ENCODE results near the gene ATP10A. TPM values are rescaled to one million over a fixed set of nuclear protein-coding genes. Genes with fewer than 3 reads are reported as not detected.

Gene ATP10A
- total RNA-seq, 1 donor from 2014 or later, result 1.2 TPM

DNA sequence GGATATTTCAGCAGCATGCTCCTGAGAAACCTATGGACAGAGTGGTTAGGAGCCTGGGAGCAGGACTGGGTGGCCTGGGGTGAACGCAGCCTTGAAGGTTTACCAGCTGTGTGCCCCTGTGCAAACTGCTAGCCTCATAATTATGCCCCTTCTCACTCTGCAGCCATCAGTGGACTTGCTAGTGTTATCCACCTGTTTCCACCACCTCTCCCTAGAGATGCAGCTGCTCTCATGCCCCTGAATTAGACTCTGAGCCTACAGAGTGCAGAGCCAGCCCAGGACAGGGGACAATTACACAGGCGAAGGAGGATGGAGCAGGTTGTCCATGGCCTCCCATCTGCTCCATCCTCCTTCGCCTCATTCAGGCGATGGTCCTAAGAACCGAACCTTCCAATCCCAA is 175.9 kb downstream of the ATP10A start:
- DNase-seq (ENCODE audit: low read depth), result peak; percentile 65

DNA sequence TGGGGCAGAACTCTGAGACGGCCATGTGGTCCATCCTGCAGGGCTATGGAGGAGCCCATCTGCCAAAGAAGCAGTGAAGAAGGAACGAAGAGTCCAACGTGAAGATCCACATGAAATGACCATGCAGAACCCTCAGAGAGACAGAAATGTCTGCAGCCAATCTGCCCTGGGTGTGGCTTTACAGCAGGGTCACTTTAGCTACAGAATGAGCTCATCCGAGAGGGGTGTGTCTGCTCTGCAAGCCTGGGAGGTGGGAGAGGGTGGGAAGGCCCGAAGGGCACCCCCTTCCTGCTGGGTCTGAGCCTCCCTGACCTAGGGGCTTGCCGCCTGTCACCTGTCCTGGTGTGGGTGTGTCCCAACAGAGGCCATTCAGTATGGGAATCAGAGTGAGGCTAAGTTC is 176.3 kb downstream of the ATP10A start:
- DNase-seq (ENCODE audit: low read depth), result no peak

DNA sequence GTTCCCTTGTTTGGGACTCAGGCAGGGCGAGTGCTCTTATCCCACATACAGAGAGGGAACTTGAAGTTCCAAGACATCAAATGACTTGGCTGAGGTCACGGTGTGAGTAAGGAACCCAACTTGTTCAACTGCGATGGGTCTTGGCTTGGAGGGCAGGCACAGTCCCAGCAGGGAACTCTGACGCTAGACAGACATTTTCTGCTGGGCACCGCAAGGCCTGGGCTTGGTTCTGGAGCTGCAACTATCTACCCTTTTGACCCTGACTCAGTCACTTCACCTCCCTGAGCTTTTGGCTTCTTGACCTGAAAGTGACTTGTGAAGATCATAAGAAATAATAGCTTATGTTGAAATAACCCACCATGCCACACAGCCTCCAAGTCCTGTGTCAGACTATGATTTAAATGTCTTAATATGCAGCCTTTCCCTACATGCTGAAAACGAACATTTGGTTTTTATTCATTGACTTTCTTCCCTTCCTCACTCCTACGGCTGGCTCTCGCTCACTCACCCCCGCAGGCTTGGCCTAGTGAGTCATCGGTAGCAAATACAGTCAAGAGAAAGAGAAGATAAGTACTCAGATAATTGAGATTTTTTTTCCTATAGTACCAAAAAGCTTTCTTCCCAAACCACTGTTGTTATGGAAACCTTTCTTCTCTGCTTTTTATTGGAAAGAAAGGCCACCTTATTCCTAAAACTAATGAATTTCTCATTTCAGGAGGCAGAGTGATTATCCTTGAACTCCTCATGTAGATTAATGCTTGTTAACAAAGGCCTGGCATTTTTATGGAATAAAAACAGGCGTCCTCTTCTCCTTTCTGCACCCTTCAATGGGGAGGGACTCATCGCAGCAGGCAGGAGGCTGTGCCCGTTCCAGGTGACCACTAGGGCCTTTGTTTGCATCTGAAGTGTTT is 178.4 kb downstream of the ATP10A start:
- DNase-seq (ENCODE audit: low read depth), result peak; percentile 42

DNA sequence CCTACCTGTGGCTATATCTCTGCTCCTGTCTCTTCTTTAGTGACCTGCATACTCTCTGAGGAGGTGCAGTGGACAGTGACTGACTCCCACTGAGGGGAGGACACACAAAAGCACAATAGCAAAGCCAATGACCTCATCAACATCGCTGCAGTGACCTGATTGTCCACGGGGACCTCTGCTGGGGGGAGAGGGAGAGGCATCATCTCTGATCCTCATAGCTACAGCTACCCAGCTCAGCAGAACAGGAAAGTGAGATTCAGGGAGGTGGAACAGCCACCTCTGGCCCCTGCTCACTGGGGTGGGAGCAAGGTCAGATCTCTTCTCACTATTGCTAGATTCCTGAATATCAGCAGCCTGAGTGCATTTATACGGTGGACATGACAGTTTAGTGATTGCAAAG is 179.2 kb downstream of the ATP10A start:
- DNase-seq (ENCODE audit: low read depth), result no peak

DNA sequence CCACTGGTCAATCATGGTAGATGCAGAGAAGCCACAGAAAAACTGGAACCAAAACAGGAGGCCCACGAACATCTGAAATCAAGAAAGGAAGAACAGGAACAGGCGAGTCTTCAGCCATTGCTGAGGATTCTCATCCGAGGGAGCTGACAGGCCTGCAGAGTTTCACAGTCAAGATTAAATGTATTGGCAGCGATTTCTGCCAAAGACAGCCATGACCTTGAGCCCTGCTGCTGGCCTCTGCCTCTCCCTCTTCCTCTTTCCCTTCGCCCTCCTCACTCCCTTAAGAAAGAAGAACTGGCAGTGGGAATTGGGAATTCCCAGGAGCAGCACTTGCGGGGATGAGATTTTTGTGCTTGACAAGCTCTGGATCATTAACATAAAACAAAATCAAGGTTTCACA is 179.7 kb downstream of the ATP10A start:
- no peak for DNase-seq (ENCODE audit: low read depth)

DNA sequence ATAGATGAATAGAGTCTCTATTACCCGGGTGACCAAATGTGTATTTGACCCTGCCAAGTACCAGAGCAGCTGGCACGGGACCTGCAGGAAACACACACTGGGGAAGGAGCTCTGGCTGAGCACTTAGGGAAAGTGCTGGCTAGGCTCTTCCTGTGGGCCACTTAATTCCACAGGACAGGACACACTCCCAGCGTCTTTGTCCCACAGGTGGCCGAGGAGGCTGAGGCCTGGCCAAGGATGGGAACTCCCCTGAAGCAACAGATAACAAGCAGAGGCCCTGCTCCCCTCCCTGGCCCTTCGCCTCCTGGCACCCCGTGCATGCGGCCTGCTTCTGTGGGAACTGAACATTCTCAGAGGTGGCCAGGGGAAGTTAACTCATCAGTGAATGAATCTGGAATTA is 180.8 kb downstream of the ATP10A start:
- peak; percentile 57 for DNase-seq (ENCODE audit: low read depth)

DNA sequence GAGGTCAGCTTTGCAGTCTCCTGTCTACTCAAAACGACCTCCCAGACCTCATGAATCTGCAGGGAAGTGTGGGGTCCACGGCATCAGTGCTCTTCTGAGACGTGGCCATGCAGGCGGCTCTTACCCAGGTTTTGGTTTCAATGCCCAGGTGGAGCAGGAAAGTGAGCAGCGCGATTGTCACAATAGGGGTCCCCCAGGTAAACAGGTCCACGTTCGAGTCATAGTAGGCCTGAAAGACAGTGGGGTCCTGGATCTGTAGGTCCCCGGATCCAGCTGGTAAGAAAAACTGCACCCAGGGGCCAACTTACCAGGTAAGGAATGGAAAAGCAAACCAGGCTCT is 182.5 kb downstream of the ATP10A start:
- DNase-seq (ENCODE audit: low read depth), result no peak

DNA sequence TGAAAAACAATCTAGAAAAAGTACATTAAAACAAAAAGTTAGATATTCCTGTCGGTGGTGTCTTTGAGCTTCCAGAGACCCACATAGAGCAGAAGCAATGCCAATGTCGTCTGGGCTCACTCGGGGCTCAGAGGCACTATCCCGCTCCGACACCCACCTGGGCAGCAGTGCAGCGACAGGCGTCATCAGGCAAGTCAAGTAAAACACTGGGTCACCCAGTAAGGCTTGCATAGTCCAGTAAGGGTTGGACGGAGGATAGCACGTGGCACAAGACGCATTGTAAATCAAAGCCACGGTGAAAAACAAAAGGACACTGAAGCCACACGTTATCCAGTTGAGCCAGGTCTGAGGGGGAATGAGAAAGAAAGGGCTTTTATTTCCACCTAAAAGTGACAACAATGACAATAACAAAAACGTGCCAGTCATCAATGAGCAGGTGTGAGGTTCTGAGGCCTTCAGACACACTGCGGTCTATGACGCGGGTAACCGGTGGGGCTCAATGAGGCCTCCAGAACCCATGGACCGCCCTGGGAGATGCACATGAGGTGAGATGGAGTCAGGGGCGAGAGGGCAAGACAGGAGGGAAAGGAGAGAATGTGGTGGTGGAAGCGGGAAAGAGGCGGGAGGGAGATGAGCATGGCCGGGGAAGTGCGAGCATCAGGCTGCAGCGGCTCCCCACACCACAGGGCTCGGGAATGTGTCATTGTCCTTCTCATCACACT is 183.0 kb downstream of the ATP10A start:
- DNase-seq (ENCODE audit: low read depth), result no peak

DNA sequence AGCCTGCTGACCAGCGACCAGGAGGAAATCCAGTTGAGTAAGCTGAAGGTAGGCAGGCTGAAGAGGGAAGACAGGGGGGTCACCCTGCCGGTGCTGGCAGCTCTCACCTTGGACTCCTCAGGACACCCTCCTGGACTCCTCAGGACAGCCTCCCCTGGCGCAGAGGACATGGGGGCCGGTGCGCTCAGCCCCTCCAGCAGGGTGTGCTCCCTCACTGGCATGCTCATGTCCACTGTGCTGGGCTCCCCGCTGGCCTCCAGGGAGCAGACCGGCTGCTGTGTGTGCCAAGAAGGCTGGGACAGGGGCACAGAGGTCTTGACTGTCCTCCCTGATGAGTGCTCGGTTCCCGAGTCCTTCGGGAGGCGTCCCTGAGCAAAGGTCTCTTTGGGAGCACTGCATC is 183.6 kb downstream of the ATP10A start:
- DNase-seq (ENCODE audit: low read depth), result no peak

DNA sequence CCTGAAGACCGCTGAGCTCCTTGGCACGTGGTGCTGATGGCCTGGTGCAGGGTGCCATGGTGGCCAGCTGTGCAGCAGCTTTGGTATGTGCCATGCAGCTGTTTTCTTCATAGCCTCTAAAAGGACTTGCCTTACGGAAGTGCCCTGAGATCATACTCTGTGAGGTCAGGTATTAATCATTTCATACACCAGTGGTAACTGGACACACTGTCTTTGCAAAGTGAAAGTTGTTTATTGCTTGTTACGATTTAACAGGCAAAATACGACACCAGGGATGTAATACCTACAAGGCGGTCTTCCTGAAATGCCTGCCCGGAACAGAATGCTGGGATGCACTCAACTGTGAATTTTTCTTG is 184.6 kb downstream of the ATP10A start:
- peak; percentile 74 for DNase-seq (ENCODE audit: low read depth)

DNA sequence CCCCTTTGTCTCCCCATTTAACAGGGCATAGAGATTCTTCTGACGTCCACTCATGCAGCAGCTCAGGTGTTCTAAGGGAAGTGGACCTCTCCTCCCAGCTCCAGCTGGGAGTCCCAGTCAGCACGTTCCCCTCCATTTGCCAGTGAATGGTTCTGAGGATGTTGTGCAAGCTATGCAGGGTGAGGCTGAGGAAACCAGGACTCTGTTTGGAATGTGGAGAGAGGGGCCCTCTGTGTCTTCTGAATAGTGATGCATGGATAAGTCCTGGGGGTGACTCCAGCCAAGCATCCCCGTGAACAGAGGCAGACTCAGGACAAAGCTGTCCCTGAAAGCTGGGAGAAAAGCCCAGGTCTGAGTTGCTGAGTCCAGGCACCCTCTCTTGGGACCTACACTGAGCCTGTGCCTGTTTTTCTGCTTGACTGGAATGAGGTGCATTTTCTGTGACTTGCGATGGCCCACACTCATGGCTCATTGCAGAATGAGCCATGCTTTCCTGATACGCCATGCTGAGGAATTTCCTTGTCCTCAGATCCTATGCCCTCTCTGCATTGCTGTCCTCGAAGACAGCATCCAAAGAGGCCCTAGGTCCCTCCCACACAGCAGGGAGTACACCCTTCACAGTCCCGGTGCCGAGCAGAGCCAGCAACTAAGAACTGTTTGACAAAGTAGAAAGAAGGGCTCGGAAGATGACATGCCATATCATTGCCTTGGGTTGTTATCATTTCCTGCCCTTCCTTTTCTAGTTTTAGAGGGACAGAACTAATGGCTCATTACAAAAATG is 185.2 kb downstream of the ATP10A start:
- no peak for DNase-seq (ENCODE audit: low read depth)

DNA sequence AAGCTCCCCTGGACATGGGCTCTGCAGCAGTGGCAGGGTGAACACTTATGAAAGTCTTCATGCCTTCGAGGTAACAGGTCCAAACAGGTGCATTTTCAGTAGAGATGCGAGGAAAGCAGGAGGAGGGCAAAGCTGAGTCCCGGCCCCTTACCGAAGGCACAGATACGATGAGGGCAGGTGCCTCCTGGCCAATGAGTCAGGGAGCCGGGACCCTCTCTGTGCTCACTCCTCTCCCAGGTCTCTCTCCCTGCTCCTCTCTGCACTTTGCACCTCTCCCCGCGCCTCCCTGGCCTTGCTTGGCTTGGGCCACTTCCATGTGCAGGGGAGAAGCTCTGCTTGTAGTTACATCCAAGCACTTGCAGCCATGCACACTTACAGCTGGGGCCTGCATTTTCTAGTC is 187.1 kb downstream of the ATP10A start:
- DNase-seq (ENCODE audit: low read depth), result no peak

DNA sequence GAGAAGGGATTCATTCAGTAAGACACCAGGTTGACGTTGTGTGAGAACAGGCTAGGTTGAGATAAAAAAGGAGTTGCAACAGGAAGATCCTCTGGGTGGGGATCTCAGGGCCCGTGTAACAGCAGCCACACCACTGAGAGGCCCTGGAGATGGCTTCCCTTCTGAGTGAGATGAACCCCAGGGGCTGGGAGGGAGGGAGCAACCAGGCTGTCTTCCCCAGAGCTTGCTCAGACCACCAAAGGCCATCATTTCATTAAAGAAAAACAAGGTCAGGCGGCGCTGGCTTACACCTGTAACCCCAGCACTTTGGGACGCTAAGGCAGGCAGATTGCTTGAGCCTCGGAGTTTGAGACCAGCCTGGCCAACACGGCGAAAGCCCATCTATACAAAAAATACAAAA is 187.7 kb downstream of the ATP10A start:
- no peak for DNase-seq (ENCODE audit: low read depth)

DNA sequence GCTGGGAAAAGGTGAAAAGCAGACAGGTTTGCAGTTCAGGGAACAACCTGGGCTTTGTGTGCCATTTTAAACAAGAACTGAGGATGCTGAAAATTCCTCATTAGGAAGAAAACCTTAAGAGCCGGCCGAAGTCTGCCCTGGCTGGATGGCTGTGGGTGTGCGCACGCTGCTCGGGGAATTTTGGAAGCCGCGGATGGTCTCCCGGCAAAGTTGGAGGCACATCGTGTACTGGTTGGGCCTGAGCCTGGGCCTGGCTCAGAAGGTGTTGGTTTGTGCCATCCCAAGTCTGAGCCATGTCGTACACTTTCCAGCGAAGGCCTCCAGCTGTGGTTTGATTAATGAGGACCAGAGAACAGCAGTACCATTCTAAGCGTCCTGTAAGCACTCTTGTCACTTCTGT is 188.2 kb downstream of the ATP10A start:
- DNase-seq (ENCODE audit: low read depth), result no peak

DNA sequence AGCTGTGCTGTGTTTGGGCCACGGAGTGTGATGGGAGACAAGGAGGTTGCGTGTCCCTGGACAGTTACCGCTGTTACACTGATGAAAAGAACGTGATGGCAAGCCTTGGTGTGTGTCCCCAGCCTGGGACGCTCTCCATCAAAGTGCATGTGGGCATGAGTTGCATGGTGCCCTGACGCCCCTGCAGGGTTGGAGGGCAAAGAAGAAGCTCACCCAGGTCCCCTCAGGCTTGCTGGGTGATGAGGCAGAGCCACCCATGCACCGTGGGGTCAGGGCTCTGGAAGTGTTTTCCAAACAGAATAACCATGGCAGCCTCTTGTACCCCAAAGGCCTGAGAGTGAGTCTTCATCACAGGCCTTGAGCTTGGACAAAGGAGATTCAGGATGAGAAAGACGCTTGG is 189.2 kb downstream of the ATP10A start:
- DNase-seq (ENCODE audit: low read depth), result no peak

DNA sequence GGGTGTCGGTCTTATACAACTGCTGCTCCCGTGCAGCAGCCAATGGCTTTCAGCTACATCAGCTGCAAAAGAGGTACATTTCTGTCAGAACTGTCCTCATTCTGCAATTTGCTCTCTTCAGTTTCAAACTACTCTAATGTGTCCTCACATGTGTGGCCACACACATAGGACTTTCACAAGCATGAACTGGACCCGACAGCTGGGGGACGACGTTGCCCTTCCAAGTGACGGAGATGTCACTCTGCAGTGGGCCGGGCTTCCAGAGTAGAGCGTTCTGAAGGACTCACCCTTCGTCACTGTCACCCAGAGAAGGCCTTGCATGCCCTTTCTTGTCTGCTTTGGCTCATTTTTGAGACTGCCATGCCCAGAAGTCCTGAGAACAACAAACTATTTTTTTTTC is 189.8 kb downstream of the ATP10A start:
- no peak for DNase-seq (ENCODE audit: low read depth)

DNA sequence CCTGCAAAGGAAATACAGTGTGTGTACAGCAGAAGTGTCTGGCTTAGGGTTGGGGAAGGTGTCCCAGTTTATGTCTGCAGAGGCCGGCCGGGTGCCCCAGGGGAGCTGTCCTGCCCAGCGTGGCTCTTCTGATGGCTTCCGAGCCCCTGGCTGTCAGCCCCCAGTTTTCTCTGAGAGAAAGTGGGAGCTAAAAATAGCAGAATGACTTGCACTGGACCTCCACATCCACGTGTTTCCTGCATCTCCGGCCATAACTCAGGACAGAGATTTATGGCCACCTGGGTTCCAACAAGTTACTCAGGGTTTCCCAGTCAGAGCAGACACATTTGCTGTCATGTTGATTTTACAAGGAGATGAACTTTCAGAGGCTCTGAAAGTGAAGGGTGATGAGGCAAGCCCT is 192.0 kb downstream of the ATP10A start:
- peak; percentile 47 for DNase-seq (ENCODE audit: low read depth)

DNA sequence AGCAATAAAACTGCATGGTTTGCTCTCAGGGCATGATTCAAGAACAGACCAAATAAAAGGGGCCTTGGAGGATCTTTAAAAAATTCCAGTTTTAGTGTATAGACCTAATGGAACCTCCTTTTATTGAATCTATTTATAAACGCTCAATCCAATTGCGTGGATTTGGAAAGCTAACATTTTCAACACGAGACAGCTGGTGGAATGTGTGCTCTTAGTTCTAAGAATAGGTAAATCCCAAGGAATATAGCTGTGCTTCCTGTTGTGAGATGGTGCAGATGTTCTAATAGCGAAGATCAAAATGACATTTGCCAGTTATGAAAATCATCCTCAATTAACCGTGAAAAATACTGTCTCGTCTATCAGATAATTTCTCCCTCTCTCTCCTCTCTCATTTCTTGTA is 192.5 kb downstream of the ATP10A start:
- no peak for DNase-seq (ENCODE audit: low read depth)

DNA sequence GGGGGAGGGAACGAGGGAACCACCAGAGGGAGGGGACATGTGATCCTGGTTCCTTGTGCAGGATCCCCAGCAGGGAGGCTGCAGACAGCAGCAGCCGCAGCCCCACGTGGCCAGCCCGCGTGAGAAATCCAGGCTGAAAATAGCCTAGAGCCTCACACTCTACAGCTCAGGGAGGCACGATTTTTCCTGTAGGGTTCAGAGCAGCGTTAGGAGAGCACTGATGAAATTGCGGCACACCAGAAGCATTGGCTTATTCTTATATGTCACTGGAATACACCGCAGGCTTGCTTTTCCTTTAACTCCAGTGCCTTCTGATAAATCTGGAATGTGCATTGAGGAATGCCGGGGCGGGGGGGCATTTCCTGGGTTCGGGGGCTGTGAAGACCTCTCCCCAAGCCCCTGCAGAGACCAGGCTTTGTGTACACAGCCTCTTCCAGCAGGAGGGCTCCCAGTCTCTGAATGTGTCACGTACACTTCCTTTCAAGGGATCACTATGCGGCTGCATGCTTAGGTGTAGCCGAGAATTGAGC is 193.0 kb downstream of the ATP10A start:
- DNase-seq (ENCODE audit: low read depth), result peak; percentile 92

DNA sequence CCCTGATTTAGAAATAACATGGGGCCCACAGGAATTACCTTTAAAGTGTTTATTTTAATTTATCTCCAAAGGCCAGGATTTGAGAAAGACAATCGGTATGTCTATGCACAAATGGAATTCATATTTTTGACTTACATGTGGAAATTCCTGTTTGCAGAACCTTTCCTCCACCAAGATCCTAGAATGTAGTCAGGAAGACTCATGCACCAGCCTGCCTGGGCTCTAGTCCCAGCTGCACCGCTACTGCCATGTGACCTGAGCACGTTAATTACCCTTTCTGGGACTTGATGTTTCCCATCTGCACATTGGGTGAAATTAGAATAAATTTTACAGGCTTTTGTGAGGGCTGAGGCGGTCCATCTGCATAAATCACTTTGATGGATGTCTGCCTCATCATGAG is 194.2 kb downstream of the ATP10A start:
- no peak for DNase-seq (ENCODE audit: low read depth)

DNA sequence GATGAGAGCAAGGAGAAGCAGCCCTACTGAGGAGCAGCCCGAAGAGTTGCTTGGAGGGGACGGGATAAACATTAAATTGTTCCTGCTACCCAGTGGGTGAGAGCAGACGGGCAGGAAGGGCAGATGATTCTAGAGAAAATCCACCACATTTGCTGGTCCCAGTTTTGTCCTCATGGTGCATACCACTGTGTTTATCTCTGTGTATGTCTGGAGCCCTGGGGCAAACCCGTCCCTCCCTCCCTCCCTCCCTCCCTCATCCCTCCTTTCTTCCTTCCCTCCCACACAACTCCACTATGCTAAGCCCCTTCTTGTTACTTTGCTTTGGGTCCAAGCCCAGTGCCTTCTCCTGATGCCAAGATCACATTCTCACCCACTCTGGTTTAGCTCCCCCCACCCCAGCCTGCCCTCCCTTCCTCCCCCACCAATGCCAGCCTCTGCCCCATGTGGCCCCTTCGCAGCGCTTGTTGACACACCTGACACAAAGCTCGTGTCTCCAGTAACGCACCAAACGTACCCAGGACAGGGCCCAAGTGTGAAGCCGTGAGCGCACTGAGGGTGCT is 194.8 kb downstream of the ATP10A start:
- DNase-seq (ENCODE audit: low read depth), result no peak

DNA sequence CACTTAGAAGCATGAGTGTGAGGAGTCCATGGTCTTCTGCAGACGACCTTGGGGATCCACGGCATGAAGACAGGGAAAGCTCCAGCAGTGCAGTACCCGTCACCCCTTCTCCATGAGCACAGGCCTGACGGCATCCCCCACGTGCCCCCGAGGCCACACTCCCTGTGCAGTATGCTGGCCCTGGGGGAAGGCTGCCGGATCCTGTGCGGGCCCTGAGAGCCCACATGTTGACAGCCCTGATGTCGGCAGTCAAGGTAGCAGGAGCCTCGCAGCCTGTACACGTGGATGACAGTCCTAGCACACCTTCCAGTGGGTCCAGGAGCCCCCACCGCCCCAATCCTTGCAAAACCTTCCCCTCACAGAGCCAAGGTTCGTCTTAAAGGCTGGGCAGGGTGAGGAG is 195.3 kb downstream of the ATP10A start:
- no peak for DNase-seq (ENCODE audit: low read depth)

Data from myocyte (in vitro differentiated cells).